AG08396 (cell line): ENCODE data around the gene OMA1.

Experiments
- DNase-seq: peaks from one replicate; pipeline ENCODE4 v3.0.0; 2012; ENCODE audit warnings: low spot score, mixed read lengths

Gene OMA1

DNA sequence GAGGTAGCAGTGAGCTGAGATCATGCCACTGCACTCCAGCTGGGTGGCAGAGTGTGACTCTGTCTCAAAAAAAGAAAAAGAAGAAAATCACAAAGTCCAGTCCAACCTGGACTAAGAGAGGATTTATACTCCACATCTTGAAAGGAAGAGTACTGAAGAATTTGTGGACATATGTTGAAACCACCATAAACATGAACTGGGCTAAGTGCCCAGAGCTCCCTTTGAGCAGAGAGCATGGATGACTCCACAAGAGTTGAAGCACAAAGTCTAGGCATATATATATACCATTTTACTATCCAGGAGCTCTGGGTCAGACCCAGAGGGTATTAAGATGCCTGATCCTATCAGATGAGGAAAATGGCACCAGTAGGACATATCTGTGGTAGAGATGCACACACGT is 86.6 kb downstream of the OMA1 start:
- DNase-seq = no peak

DNA sequence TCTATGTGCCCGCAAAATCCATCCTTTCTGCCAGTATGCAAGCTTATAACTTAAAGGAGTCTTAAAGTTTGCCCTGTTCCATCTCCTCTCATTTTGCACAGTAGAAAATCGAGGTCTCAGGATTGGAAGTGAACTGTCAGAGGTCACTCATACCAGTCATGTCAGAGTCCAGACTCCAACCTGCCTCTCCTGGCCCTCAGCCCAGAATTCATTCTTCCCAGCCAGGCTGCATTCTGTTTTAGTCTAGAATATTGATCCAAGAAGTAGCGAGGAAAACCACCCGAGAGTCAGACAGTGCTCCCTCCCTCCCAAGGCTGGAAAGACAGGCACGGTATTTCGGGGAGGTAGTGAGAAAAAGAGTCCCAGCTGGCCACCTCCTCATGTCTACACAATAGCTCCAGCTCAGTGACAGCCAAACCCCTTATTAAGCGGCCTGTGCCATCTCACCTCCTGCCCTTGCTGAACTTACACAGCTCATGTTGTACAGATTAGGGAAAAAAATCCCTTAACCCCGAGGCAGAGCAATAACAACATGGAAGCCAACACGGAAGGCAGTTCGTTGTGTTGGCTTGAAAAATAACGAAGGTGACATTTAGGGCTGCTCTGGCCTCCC is 89.4 kb downstream of the OMA1 start:
- no peak for DNase-seq

DNA sequence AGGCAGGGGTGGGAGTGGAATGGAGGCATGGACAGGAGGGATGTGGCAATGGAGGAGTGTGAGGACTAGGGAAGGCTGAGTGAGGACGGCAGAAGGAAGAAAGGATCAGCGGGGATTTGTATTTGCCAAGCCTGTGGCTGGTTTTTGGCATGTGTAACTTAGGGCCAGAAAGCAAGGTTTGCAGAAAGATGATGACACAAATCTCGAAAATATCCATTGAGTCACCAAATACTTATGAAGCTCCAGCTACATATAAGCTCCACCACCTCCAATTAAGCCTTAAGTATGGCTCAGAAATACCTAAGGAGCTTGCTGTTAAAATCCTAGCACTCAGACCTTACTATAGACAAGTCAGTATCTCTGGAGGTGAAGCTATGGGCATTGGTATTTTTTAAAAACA is 90.1 kb downstream of the OMA1 start:
- peak; percentile 52 for DNase-seq

DNA sequence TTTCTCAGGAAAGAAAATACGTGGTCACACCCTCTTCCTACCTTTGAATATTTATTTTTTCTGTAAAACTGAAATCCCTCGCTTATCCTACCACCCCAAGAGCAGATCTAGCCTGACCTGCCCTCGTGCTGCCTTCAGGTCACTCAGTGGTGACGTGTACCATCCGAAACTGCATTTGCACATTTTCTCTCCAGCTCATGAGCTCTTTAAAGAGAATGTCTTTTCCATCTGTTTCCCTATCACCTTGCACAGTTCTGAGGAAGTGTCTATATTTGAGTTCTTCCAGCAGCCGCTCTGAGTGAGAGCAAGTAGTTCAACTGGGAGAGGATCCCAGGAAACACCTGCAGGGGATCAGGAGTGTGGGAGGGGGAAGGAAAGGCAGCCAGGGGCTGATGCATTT is 91.7 kb downstream of the OMA1 start:
- no peak for DNase-seq

DNA sequence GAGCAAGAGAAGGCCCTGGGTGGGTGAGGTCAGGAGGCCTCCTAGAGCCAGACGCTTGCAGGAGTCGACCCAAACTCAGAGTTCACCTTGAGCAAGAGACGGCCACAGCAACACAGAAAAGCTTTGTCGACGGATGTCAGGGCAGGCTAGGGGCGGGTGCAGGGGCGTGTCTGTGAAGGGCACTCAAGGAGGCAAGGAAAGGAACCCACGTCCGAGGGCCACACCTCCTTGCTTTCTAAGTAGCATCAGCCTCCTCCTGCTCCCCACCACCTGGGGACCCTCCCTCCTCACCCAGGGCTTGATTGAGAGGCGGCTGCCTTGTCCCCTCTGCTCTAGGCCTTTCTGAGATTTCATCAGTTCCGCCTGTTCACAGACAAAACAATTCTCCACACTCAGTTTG is 92.1 kb downstream of the OMA1 start:
- DNase-seq = no peak

DNA sequence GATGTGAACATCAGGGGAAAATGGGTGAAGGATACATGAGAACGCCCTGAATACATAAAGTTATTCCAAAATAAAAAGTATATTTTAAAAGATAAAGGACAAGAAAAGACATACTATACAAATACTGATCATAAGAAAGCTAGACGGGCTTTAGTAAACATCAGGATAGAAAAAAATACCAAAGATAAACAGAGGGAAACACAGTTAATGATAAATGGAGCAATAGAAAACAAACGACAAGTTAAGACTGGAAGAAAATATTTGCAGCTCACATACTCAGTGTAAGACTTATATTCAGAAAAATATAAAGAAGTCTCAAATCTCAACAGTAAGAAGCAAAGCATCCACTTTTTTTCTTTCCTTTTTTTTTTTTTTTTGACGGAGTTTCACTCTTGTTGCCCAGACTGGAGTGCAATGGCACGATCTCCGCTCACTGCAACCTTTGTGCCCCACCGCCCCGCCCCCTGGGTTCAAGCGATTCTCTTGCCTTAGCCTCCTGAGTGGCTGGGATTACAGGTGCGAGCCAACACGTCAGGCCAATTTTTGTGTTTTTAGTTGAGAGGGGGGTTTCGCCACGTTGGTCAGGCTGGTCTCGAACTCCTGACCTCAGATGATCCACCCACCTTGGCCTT is 94.8 kb downstream of the OMA1 start:
- no peak for DNase-seq

DNA sequence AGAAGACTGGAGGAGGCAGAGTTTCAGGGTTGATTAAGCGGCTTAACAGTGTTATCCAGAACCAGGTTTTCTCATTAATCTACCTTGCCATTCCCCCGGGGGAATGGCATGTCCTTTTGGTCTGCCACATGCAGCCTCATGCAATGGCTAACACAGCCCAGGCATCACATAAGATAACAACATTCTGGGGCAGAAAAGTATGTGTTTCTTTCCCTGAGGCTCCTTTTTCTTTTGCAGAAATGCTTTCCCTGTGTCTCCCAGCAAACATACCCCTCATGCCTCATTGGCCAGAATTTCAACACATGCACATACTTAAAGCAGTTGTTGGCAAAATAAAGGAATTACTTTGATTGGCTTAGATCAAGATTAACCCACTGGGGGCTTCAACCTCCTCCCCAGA is 98.6 kb downstream of the OMA1 start:
- DNase-seq = no peak

DNA sequence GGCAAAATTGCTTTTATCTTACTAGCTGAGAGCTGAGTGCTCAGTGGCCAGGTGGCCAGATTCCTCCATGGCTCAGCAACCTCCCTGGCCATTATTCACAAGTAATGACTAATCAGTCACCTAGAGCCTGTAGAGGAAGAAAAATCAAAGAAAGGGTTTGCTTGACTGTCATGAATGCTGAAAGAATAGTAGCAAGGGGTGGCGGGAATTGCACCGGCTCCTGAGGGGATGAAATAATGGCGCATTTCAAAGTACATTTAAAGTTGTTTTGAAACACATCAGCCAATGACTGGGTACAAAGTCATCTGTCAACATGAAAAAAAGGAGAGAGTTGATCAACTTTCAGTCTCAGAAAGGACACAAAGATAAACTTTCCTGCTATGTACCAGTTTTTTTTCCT is 99.5 kb downstream of the OMA1 start:
- no peak for DNase-seq

DNA sequence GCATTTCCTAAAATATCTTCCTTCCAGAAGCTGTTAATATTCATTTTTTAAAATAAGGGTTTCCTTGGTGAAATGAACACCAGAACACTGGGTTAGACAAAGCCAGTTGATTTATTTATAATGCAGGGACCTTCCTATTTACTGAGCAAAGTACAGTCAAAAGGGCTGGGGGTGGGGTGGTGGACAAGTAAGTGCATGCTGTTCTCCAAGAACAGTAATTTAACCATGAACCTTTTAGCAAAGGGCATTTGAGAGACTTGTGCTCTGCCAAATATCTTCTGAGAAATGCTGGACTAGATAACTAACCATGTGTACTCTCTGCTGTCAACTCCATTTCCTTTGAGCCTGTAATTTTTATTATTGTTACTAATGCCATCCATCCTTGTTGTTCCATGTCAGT is 100.2 kb downstream of the OMA1 start:
- DNase-seq = no peak

DNA sequence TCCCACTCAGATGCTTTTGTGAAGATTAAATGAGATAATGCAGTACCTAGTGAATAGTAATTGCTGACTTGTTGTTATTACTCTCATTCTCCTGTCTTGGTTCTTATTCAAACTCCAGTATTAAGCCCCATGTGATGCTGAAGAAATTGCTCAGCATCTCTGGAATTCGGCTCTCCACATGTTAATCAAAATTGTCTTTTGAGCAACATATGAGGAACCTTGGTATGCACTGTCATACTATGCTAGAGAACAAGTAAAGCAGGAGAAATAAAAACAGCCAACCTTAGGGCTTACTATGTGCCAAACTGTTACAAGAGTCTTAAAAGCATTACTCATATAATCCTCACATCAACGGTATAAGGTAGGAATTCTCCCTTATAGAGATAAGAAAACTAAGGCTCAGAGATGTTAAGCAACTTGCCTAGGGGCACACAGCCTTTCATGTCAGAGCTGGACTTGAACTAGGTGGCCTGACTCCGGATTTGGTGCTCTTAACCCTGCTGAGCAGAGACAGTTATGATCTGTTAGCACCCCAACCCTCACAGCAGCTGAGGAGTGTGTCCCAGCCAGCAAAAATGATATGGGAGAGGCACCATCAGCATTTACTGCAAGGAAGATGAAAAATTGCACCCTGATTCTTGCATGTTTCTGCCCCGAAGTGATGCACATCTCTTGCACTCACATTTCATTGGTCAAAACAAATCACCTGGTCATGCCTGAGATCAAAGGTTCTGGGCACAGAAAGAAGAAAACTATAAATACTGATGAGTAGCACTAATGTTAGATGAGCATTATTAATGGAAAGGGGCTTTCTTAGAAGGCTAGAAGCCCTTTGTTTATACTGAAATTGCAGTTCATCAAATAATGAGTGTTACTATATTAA is 102.3 kb downstream of the OMA1 start:
- no peak for DNase-seq

DNA sequence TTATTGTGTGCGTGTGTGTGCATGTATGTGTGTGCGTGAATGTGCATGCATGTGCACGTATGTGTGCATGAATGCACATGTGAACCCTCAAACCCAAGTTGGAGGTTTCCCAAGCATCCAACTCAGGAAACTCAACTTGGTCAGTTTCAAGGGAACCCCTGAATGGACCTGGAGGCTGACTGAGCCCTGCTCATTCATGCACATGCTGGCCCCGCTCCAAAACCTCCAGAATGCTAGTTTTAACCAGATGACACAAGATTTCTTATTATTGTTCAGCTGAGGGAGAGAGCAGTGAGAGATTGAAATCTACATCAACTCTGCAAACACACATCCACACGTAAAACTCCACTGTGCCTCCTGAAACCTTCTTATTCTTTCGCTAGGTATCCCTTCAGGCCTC is 104.4 kb downstream of the OMA1 start:
- no peak for DNase-seq

DNA sequence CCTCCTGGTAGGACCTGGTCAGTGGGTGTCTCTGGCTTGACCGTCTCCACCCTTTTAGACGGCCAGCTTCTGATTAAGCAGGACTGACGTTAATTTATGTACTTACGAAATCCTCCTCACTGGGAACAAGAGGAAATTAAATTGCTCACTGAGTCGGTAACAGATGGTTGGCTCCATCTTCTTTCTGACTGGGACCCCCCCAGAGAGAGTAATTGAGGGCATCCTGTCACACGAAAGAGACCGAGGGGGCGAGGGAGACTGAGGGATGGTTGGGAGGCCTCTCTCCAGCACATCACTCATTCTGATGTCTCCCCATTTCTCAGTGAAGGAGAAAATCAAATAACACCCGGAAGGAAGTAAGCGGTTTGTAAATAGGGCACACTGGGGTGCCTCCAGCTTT is 104.8 kb downstream of the OMA1 start:
- DNase-seq = no peak

DNA sequence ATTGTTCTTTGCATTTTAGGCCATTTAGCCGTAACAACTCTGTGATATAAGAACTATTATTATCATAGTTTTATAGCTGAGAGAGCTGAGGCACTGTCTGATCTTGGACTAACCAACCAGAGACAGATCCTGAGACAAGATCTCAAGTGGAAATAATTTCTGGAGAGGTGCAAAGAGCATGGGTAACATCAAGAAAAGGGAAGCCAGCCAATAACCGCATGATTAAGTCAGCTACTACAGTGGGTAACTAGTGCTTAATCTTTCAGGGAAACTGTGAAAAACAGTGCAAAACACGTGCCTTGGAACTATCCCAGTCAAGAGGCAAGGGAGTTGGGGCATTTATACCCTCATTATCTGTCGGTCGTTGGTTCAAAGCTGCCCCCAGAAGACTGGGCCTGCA is 105.8 kb downstream of the OMA1 start:
- DNase-seq = no peak

DNA sequence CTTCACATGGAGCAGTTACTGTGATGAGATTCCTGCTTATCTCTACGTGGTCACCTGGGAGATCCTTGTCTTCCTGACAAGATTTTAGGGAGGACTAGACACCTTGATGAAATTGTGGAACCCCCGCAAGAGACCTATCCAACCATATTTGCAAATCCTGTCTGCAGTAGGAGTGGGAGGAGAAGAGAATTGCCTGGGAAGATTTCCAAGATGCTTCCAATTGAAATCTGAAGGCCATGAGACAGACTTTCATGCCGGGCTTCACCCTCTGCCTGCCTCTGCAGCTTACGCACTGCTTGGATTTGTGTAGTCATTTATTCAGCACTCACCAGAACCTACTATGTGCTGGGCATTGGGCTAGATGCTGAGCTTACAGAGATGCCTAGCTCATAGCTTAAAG is 106.6 kb downstream of the OMA1 start:
- no peak for DNase-seq

DNA sequence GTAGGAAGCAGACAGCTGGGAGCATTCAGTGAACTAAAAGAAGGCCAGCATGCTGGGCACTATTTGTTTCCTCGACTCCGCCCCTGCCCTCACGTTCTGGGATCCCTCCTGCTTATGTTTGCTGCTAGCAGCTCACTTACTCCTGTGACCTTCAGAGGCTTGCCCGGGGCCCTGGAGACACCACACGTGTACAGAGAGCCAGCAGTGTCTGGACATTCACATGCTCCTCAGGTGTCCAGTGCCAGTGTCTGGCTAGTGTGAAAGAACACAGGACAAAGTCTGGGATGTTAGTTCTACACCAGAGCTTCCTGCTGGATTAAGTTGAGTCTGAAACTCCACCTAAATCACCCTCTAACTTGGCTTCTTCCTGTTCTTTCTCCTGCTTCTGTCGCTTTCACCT is 108.1 kb downstream of the OMA1 start:
- no peak for DNase-seq

DNA sequence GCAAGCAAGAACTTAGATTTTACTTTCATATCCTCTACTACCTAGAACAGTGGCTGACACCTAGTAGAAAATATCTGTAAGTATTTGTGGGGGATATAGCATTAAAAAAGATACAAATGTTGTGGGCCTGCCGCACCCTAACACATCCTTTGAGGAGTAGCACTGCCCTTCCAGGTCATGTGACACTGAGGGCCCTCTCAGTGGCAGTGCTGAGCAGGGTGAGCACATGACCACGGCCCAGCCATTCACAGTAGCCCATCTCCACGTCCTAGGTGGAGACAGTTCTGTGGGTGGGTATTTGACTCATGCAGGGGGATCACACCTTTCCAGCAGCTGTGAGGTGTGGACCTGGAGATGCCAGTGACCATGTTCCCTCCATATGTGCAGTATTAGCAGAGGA is 108.9 kb downstream of the OMA1 start:
- DNase-seq = no peak

DNA sequence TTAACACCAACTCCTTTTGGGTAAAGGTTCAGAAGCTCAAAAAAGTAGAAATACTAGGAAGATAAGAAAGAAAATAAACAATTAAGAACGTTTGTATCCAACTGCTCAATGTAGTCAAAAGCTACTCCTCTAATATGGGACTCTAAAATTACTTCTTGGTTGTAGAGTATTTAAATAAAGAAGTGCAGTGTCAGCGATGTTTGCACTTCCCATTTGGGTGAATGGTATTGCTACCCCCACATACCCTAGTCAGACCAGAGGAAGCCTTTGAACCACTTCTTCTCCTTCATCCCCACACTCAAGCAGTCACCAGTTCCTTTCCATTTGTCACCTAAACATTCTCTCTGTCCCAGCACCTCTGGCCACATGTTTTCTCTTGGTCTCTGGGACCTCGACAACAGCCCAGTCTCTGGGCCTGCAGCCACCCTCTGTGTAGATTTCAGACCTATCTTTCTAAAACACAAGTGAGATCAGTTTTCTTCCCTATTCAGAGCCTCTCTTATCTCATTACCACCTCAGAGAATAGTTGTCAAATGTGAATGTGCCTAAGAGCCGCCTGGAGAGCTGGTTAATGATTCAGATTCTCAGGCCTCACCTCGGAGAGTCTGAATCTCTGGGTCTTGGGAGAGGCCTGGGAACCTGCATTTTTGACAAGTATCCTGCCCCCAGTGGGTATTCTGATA is 109.8 kb downstream of the OMA1 start:
- DNase-seq = no peak

DNA sequence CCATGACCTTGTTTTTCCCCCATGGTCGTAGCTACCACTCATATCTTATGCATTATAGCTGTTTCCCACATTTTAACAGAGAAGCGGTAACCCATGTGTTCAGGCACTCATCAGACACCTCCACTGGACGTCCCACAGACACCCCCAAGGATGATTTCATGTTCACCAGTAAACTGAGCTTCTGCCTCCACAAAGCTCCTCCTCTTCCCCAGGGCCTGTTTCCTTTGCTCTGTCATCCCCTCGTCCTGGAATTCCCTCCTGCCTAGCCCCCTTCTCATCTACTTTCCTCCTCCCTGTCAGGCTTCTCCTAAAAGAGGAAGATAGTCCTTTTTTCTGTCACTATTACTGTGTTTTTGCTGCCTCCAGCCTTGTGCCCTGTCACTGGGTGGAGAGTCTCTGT is 111.2 kb downstream of the OMA1 start:
- DNase-seq = no peak

DNA sequence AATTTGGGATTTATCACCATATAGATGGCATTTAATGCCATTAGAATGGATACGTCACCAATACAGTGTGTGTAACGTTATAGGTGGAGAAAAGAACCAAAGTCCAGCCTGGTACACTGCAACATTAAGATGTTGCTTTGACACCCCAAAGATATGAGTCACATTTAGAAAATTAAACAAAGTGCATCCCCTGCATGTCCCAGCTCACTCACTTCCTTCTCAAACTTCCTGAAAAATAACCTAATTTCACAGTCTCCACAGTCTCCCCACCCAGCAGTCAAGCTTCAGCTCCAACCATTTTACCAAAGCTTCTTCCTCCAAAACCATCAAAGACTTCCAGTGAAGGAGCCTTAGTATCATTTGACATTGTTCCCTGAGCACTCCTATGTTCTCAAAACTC is 111.9 kb downstream of the OMA1 start:
- no peak for DNase-seq

DNA sequence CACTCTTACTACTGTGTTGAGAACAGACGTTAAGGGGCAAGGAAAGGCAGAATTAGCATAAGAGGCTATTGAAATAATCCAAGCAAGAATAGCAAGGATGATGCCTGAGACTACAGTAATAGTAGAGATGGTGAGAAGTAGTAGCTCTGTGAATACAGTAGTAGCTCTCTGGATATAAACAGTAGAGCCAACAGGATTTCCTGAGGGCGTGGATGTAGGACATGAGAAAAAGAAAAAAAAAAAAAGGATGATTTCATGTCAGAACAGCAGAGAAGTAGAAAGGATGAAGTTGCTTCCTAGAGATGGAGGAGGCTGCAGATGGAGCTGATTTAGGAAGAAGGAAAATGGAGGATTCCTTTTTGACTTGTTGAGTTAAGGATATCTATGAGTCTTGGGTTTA is 112.3 kb downstream of the OMA1 start:
- no peak for DNase-seq

DNA sequence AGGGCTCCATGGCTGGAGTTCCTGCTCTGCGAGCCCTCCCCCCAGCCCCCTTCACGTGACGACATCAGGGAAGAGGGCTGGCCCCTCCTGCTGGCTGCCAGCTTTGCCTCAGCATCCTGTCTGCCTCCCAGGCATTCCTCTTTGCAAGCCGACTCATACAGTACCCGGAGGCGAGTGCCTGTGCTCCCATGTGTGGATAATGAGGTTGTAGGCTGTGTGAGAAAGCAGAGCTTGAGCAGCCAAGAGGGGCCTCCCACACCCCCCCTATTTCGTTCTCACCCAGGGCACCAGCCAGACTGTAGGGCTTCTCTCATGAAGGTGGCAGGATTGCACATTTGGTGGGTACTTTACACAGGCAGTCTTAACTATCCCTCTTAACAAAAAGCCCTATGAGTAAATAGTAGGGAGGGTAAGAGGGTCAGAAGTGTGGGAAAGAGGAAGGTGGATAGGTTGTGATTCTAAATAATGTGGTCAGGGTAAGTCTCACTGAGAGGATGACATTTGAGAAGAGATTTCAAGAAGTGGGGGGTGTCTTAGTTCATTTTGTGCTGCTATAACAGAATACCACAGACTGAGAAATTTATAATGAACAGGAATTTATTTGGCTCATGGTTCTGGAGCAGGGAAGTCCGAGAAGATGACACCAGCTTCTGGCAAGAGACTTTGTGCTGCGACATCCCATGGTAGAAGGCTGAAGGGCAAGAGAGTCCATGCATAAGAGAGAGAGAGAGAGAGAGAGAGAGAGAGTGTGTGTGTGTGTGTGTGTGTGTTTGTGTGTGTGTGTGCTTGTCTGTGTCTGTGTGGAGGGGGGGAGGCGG is 113.5 kb downstream of the OMA1 start:
- peak; percentile 73 for DNase-seq
